ENCODE data around the gene IL3. TPM values are rescaled to one million over a fixed set of nuclear protein-coding genes. Genes with fewer than 3 reads are reported as not detected.

IL3 gene
- total RNA-seq, 1 experiment from 2014 or later, result not detected

DNA sequence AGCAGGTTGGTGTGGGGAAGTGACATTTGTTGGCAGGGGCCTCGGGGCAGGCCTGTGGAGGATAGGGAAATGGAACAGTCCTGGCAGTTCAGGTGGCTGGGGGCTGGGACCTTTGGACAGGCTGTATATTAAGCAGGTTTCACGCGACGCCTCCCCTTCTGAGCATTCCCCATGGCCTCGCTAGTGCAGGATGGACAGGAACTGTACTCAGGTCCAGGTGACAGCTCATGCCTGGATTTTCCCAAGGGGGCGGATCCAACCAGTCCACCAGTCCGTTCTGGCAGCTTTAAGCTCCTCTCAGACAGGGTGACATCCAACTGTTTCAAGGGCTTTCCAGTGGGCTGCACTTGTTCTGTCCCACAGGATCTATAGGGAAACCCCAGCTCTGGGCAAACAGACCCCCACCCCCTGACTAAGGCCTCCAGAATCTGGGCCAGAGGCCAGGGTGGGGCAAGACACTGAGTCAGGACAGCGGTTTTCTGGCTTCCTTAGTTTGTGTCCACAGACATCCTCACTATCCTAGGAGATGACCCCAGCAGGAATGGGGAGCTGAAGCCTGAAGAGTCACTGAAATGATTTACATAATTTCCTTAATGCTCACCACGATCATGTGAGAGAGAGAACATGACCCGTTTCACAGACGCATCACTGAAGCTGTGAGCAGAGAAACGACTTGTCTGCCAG lies 34.1 kb downstream of the IL3 start (continued):
- TF ChIP-seq JAZF1 (CRISPR knock-in tag; IDR thresholded peaks at IDR 0.05) (no peak), TCF7 (CRISPR knock-in tag; IDR thresholded peaks at IDR 0.05; ENCODE audit: low read depth) (no peak), IRF1 (CRISPR knock-in tag; IDR thresholded peaks at IDR 0.05) (no peak), SP1 (CRISPR knock-in tag; conservative IDR thresholded peaks at IDR 0.05) (no peak), FOXJ3 (CRISPR knock-in tag; IDR thresholded peaks at IDR 0.05; ENCODE audit: borderline replicate concordance) (no peak)
- TF ChIP-seq, protein P1, sequence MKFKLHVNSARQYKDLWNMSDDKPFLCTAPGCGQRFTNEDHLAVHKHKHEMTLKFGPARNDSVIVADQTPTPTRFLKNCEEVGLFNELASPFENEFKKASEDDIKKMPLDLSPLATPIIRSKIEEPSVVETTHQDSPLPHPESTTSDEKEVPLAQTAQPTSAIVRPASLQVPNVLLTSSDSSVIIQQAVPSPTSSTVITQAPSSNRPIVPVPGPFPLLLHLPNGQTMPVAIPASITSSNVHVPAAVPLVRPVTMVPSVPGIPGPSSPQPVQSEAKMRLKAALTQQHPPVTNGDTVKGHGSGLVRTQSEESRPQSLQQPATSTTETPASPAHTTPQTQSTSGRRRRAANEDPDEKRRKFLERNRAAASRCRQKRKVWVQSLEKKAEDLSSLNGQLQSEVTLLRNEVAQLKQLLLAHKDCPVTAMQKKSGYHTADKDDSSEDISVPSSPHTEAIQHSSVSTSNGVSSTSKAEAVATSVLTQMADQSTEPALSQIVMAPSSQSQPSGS (CRISPR knock-in tag; IDR thresholded peaks at IDR 0.05; ENCODE audit: borderline replicate concordance, low read depth), result no peak

DNA sequence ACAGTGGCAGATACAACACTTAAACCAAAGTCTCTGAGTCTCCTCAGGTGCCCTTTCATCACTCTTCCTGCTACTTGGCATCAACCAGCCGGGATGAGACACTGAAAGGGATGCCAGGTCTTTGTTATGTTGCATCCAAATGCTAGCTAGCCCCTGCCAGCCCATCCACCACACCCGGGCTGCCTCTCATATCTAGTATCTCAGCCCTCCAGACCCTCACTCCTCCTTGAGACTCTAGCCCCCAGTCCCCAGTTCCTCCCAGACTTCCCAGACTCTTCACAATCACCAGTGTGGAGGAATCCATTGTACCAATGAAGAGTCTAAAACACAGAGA lies 34.6 kb downstream of the IL3 start:
- Mint-ChIP-seq H3K4me1 (no peaks in the 10 kb centered on the region), H3K4me3 (no peak overlapping the region), H3K36me3 (no peaks in the 10 kb centered on the region), H3K9me3 (no peaks in the 10 kb centered on the region), H3K27me3 (ENCODE audit: low read depth) (no peaks in the 10 kb centered on the region; the same call in 1 of the 2 replicates), H3K27ac (no peak overlapping the region)
- TF ChIP-seq TEAD4 (CRISPR knock-in tag; IDR thresholded peaks at IDR 0.05), result no peak
- no peak for TF ChIP-seq ZNF416 (CRISPR knock-in tag; IDR thresholded peaks at IDR 0.05)
- no peak for DNase-seq (ENCODE audit: low spot score)
- ChIA-PET POLR2A (no interaction called here), CTCF (no interaction called here)
- ATAC-seq, result no peak

DNA sequence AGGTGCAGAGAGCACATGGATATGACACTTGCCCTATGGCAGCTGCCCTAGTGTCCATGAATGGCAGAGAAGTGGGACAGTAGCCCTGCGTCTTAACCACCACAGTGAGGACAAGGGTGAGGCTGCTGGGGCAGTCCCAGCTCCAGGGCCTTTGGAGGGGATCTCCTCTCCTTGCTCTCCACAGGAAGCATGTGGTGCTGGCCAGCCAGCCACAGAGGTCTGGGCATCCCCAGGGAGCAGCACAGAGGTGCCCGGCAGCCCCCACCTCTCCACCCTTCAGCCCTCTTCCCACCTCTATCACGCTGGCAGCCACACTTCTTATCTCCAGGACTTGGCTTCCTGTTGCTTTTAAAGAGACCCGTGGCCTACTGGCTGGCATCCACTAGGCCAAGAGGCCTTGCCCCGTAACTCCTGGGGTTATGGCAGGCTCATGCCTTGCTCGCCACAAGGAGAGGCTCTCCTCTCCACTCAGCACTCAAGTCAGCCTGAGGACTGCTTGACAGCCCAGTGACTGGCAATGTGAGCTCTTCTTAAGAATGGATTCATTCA lies 35.0 kb downstream of the IL3 start:
- no peak for DNase-seq (ENCODE audit: low spot score)
- H3K9me3 Mint-ChIP-seq, result no peaks in the 10 kb centered on the region
- H3K27me3 Mint-ChIP-seq (ENCODE audit: low read depth), result no peaks in the 10 kb centered on the region; the same call in 1 of the 2 replicates
- H3K4me3 Mint-ChIP-seq, result no peak overlapping the region
- H3K36me3 Mint-ChIP-seq, result no peaks in the 10 kb centered on the region
- no peak for ATAC-seq
- no peaks in the 10 kb centered on the region for H3K4me1 Mint-ChIP-seq
- TF ChIP-seq, protein P2, sequence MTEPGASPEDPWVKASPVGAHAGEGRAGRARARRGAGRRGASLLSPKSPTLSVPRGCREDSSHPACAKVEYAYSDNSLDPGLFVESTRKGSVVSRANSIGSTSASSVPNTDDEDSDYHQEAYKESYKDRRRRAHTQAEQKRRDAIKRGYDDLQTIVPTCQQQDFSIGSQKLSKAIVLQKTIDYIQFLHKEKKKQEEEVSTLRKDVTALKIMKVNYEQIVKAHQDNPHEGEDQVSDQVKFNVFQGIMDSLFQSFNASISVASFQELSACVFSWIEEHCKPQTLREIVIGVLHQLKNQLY (CRISPR knock-in tag; IDR thresholded peaks at IDR 0.05), result no peak
- CTCF ChIA-PET, result no interaction called here
- POLR2A ChIA-PET, result no interaction called here
- H3K27ac Mint-ChIP-seq, result no peak overlapping the region

GRCh38 chr5:132096904-132097303 lies 36.4 kb downstream of the IL3 start:
- ATAC-seq (no peak), DNase-seq (ENCODE audit: low spot score) (no peak)
- Mint-ChIP-seq H3K27ac (no peak overlapping the region), H3K36me3 (no peaks in the 10 kb centered on the region), H3K4me3 (no peak overlapping the region), H3K9me3 (no peaks in the 10 kb centered on the region), H3K27me3 (ENCODE audit: low read depth) (no peaks in the 10 kb centered on the region; the same call in 1 of the 2 replicates), H3K4me1 (no peaks in the 10 kb centered on the region)
- TF ChIP-seq EMX1 (CRISPR knock-in tag; IDR thresholded peaks at IDR 0.05), result no peak
- no peak for TF ChIP-seq IRF1 (CRISPR knock-in tag; IDR thresholded peaks at IDR 0.05)
- TF ChIP-seq ESRRA (CRISPR knock-in tag; IDR thresholded peaks at IDR 0.05; ENCODE audit: borderline replicate concordance), result no peak
- TF ChIP-seq ZNF317 (CRISPR knock-in tag; IDR thresholded peaks at IDR 0.05; ENCODE audit: borderline replicate concordance, low read depth), result no peak
- no peak for TF ChIP-seq MXD4 (CRISPR knock-in tag; IDR thresholded peaks at IDR 0.05; ENCODE audit: borderline replicate concordance)
- TF ChIP-seq SMAD4 (CRISPR knock-in tag; IDR thresholded peaks at IDR 0.05), result no peak
- ChIA-PET CTCF (no interaction called here), POLR2A (no interaction called here)

Data from WTC11 (cell line).